HCT116 (cell line): ENCODE data around the gene TEX29. TPM values are rescaled to one million over a fixed set of nuclear protein-coding genes. Genes with fewer than 3 reads are reported as not detected.

Source experiments
- ATAC-seq: fragments of 200-7000 bp; cut with Tn5 transposase; 2 replicates; pipeline ENCODE4 v1.9.1; 2020; ENCODE audit warnings: mild to moderate bottlenecking, moderate library complexity
- BruUV-seq: library from RNA; stranded (reverse); fragments of 400-500 nt; replicated peaks from 2 replicates; lab custom pipeline; 2021; lab: Mats Ljungman, UMichigan
- CTCF ChIA-PET: fragments of 300-600 bp; sonication (Branson Sonifier 250); formaldehyde crosslinking; loops from one replicate; lab custom pipeline; 2021; ENCODE audit warnings: antibody characterized with exemption; lab: Charles Lee
- POLR2A ChIA-PET: fragments of 300-600, 350-600 bp; sonication (Branson Sonifier 250); formaldehyde crosslinking; loops from one replicate; lab custom pipeline; 2021; ENCODE audit warnings: antibody characterized with exemption; lab: Charles Lee
- RAD21 ChIA-PET, 2 experiments: fragments of 300-600 bp; sonication (Branson Sonifier 250); formaldehyde crosslinking; loops; one replicate each; lab custom pipeline; 2023; ENCODE audit warnings: low total read pairs in 2 of 2; ENCODE audit not compliant: uncharacterized antibody in 2 of 2, unreplicated experiment in 2 of 2, low non-redundant PET in 1 of 2; lab: Charles Lee
- DNase-seq: peaks from one replicate; pipeline ENCODE4 v3.0.0-alpha.2; 2010; ENCODE audit warnings: low read depth, low spot score
- H2AFZ ChIP-seq: fragments of 200-600 bp; shearing (Covaris generic), sonication (generic); 2 replicates; pipeline ENCODE4 v1.6.1; 2017; ENCODE audit warnings: low read depth, mixed run types, mixed read lengths, antibody characterized with exemption, low read length; ENCODE audit not compliant: poor library complexity, severe bottlenecking
- H3K27ac ChIP-seq: 2 replicates; pipeline ENCODE4 v1.5.1; 2012; ENCODE audit warnings: low read depth, low read length
- H3K27me3 ChIP-seq: fragments of 200-600 bp; sonication (generic); 2 replicates; pipeline ENCODE4 v1.6.1; 2016; ENCODE audit warnings: mixed run types, low read length, mixed read lengths; ENCODE audit not compliant: insufficient read depth
- H3K36me3 ChIP-seq, 2 experiments: fragments of 200-500 bp in 1 of 2; fragments of 200-600 bp in 1 of 2; sonication (Bioruptor generic) in 1 of 2; sonication (generic) in 1 of 2; 2 replicates each; pipeline versions ENCODE4 v1.5.1 to v1.6.1; 2014 to 2016; ENCODE audit warnings: low read length in 2 of 2, inconsistent platforms in 1 of 2, mixed read lengths in 1 of 2, mixed run types in 1 of 2; ENCODE audit not compliant: insufficient read depth in 2 of 2, control insufficient read depth in 1 of 2
- H3K4me1 ChIP-seq, 2 experiments: fragments of 200-600 bp in 1 of 2; sonication (generic) in 1 of 2; 2 replicates each; pipeline versions ENCODE4 v1.5.1 to v1.6.1; 2012 to 2017; ENCODE audit warnings: low read length in 2 of 2, inconsistent platforms in 1 of 2, mild to moderate bottlenecking in 1 of 2, mixed read lengths in 1 of 2, mixed run types in 1 of 2, moderate library complexity in 1 of 2; ENCODE audit not compliant: insufficient read depth in 2 of 2, control insufficient read depth in 1 of 2
- H3K4me2 ChIP-seq: fragments of 200-600 bp; sonication (generic); 2 replicates; pipeline ENCODE4 v1.6.1; 2017; ENCODE audit warnings: mixed run types, low read length, mixed read lengths
- H3K4me3 ChIP-seq, 2 experiments: fragments of 200-600 bp in 1 of 2; sonication (generic) in 1 of 2; replicated peaks in 1 of 2; 2 replicates each; pipeline ENCODE4 v1.5.1; 2011 to 2016; ENCODE audit warnings: low read length in 2 of 2, control low read depth in 1 of 2, low read depth in 1 of 2, mild to moderate bottlenecking in 1 of 2, mixed read lengths in 1 of 2, mixed run types in 1 of 2
- H3K79me2 ChIP-seq: fragments of 200-600 bp; sonication (generic); 2 replicates; pipeline ENCODE4 v1.6.1; 2017; ENCODE audit warnings: mild to moderate bottlenecking, mixed run types, low read length, moderate library complexity, mixed read lengths; ENCODE audit not compliant: insufficient read depth
- H3K9ac ChIP-seq: fragments of 200-600 bp; sonication (generic); 2 replicates; pipeline ENCODE4 v1.6.1; 2016; ENCODE audit warnings: low read length, mixed read lengths
- H3K9me2 ChIP-seq: fragments of 200-600 bp; sonication (generic), shearing (Covaris generic); 2 replicates; pipeline ENCODE4 v1.6.1; 2017; ENCODE audit warnings: mixed run types, mild to moderate bottlenecking, moderate library complexity; ENCODE audit not compliant: insufficient read depth
- H3K9me3 ChIP-seq, 2 experiments: fragments of 200-500 bp in 1 of 2; fragments of 200-600 bp in 1 of 2; sonication (Bioruptor generic) in 1 of 2; sonication (generic) in 1 of 2; 2 replicates each; pipeline ENCODE4 v1.6.1; 2014 to 2017; ENCODE audit warnings: low read length in 2 of 2, mixed read lengths in 2 of 2, inconsistent platforms in 1 of 2, low read depth in 1 of 2, mild to moderate bottlenecking in 1 of 2, mixed run types in 1 of 2, moderate library complexity in 1 of 2; ENCODE audit not compliant: control insufficient read depth in 1 of 2, insufficient read depth in 1 of 2
- H4K20me1 ChIP-seq: fragments of 200-600 bp; sonication (generic), shearing (Covaris generic); 2 replicates; pipeline ENCODE4 v1.6.1; 2017; ENCODE audit warnings: mixed run types, mild to moderate bottlenecking, moderate library complexity; ENCODE audit not compliant: insufficient read depth
- ATF3 ChIP-seq: IDR thresholded peaks from 2 replicates; pipeline ENCODE4 v1.6.1; 2012
- CTCF ChIP-seq, 3 experiments: fragments of 200-600 bp in 1 of 3; sonication (generic) in 1 of 3; IDR thresholded peaks in 2 of 3; conservative IDR thresholded peaks in 1 of 3; 2 replicates each; pipeline ENCODE4 v1.5.1; 2012 to 2017; ENCODE audit warnings: low read depth in 2 of 3, low read length in 2 of 3, antibody characterized with exemption in 1 of 3, borderline replicate concordance in 1 of 3, control low read depth in 1 of 3, mild to moderate bottlenecking in 1 of 3, mixed read lengths in 1 of 3, mixed run types in 1 of 3, moderate library complexity in 1 of 3; ENCODE audit not compliant: insufficient read depth in 1 of 3
- SIN3A ChIP-seq: IDR thresholded peaks from 2 replicates; pipeline ENCODE4 v1.6.1; 2012; ENCODE audit warnings: low read depth
- SP1 ChIP-seq: IDR thresholded peaks from 2 replicates; pipeline ENCODE4 v1.6.1; 2012; ENCODE audit warnings: low read depth
- intact Hi-C: fragments of 100-400 bp; cut with micrococcal nuclease; formaldehyde crosslinking; loops from 2 replicates; pipeline ENCODE4 v1.10.0; 2022
- total RNA-seq: library from RNA; stranded (reverse); gene quantifications from one replicate; pipeline ENCODE4 v1.2.1, GENCODE V29; 2021; ENCODE audit not compliant: unreplicated experiment
- TF ChIP-seq, protein P1 (sequence below): IDR thresholded peaks from 2 replicates; pipeline ENCODE4 v1.6.1; 2011; ENCODE audit warnings: mild to moderate bottlenecking, low read length, moderate library complexity; ENCODE audit not compliant: insufficient replicate concordance; ENCODE audit errors: extremely low read depth

The TEX29 gene
- total RNA-seq, 1 experiment from 2014 or later, result not detected

DNA sequence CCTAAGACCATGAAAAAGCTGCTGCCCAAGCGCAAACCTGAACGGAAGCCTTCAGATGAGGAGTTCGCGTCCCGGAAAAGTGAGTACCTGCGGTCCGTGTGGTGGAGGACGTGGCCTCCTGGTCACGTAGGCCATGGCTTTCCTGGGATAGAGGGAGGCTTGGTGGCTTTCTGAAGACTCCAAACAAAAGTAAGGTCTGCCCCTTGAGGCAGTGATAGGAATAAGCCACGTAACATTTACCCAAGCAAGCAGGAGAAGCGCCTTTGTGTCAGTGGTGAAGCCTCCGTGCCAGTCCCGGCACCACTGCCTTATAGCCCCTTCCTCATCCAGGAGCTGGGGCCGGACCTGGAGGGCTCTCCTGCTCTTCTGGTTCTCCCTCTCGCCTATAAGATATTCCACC lies 34.3 kb upstream of the TEX29 start:
- RAD21 ChIA-PET, result no interaction called here
- peaks cover 14 to 25% of the 10 kb centered on the region in 2 experiments for H3K36me3 ChIP-seq
- no peak overlapping the region for H3K9ac ChIP-seq
- H3K9me2 ChIP-seq, result no peaks in the 10 kb centered on the region
- H3K4me1 ChIP-seq, result no peaks in the 10 kb centered on the region
- peak; percentile 64; the same call in 1 of the 2 replicates for ATAC-seq
- no peaks in the 10 kb centered on the region for H3K9me3 ChIP-seq
- no peak overlapping the region for H2AFZ ChIP-seq
- H3K4me2 ChIP-seq, result no peak overlapping the region
- no peaks in the 10 kb centered on the region; the same call in none of the 2 replicates for H3K79me2 ChIP-seq
- H3K4me3 ChIP-seq, result no peak overlapping the region
- POLR2A ChIA-PET, result no interaction called here
- no peaks in the 10 kb centered on the region for H3K27me3 ChIP-seq
- intact Hi-C loops, result no loop called here
- BruUV-seq, result no TSS peak
- no peak overlapping the region for H3K27ac ChIP-seq
- no peak for DNase-seq
- CTCF ChIA-PET, result no interaction called here
- TF ChIP-seq CTCF (IDR thresholded peaks at IDR 0.05 in 2 of 3, conservative IDR thresholded peaks at IDR 0.05 in 1 of 3; ENCODE audit: borderline replicate concordance in 1 of 3, insufficient read depth in 1 of 3, low read depth in 2 of 3, low read length in 2 of 3) (peak in 2 of 3 experiments; percentile 11 to 18; a peak in 1 of 6 replicates), SIN3A (no peak), ATF3 (no peak), SP1 (no peak)
- TF ChIP-seq, protein P1, sequence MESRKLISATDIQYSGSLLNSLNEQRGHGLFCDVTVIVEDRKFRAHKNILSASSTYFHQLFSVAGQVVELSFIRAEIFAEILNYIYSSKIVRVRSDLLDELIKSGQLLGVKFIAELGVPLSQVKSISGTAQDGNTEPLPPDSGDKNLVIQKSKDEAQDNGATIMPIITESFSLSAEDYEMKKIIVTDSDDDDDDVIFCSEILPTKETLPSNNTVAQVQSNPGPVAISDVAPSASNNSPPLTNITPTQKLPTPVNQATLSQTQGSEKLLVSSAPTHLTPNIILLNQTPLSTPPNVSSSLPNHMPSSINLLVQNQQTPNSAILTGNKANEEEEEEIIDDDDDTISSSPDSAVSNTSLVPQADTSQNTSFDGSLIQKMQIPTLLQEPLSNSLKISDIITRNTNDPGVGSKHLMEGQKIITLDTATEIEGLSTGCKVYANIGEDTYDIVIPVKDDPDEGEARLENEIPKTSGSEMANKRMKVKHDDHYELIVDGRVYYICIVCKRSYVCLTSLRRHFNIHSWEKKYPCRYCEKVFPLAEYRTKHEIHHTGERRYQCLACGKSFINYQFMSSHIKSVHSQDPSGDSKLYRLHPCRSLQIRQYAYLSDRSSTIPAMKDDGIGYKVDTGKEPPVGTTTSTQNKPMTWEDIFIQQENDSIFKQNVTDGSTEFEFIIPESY, result no peak
- H4K20me1 ChIP-seq, result no peaks in the 10 kb centered on the region
